ENCODE data around the gene GPRASP3. TPM values are rescaled to one million over a fixed set of nuclear protein-coding genes. Genes with fewer than 3 reads are reported as not detected.
"Not testable (repeated sequence)": the region's sequence is repeated elsewhere in the genome, so short reads cannot be mapped to it uniquely, and the experiment has no call there.

GPRASP3 gene
- polyA plus RNA-seq, 3 donors from 2014 or later: 0.16 to 0.81 TPM; not detected in 1

GRCh38 chrX:102715967-102716366, 4.6 kb upstream of the GPRASP3 start:
- H3K4me1 Mint-ChIP-seq: peaks cover 14 to 21% of the 10 kb centered on the region in 2 donors
- no peaks in the 10 kb centered on the region for H3K9me3 Mint-ChIP-seq
- DNase-seq: no peak
- no peak overlapping the region for H3K4me3 Mint-ChIP-seq
- no peaks in the 10 kb centered on the region for H3K36me3 Mint-ChIP-seq
- no peak overlapping the region for H3K27ac Mint-ChIP-seq
- peaks cover 0 to 12% (median 5%) of the 10 kb centered on the region in 3 donors for H3K27me3 Mint-ChIP-seq (ENCODE audit: low read depth in 3 of 3)

- not testable (repeated sequence) for H3K36me3 Mint-ChIP-seq; H3K9me3 Mint-ChIP-seq; DNase-seq; H3K27me3 Mint-ChIP-seq (ENCODE audit: low read depth in 3 of 3)
- Mint-ChIP-seq H3K27ac (peak overlapping the region in 2 of 6 donors; percentile 14 to 78), H3K4me3 (peak overlapping the region; percentile 88 to 98 (median 93)), H3K4me1 (peaks cover 16 to 17% of the 10 kb centered on the region in 2 donors)
These were observed 595 bp downstream of the GPRASP3 start for GRCh38 chrX:102721169-102721506.

- DNase-seq: no peak
- H3K27me3 Mint-ChIP-seq (ENCODE audit: low read depth in 3 of 3): peaks cover 3 to 4% (median 4%) of the 10 kb centered on the region in 3 donors
- no peaks in the 10 kb centered on the region for H3K36me3 Mint-ChIP-seq
- peaks cover 16 to 17% of the 10 kb centered on the region in 2 donors for H3K4me1 Mint-ChIP-seq
- H3K4me3 Mint-ChIP-seq: no peak overlapping the region
- no peak overlapping the region for H3K27ac Mint-ChIP-seq
- no peaks in the 10 kb centered on the region for H3K9me3 Mint-ChIP-seq
These were observed 2.9 kb downstream of the GPRASP3 start for GRCh38 chrX:102723456-102723855.

GRCh38 chrX:102727761-102728160, 7.2 kb downstream of the GPRASP3 start:
- Mint-ChIP-seq H3K4me3 (no peak overlapping the region), H3K9me3 (no peaks in the 10 kb centered on the region), H3K4me1 (no peaks in the 10 kb centered on the region), H3K27ac (no peak overlapping the region), H3K36me3 (no peaks in the 10 kb centered on the region), H3K27me3 (ENCODE audit: low read depth in 3 of 3) (peaks cover 1 to 7% (median 4%) of the 10 kb centered on the region in 3 donors)
- no peak for DNase-seq

GRCh38 chrX:102728646-102729045, 8.1 kb downstream of the GPRASP3 start:
- Mint-ChIP-seq H3K4me3 (no peak overlapping the region), H3K9me3 (no peaks in the 10 kb centered on the region), H3K27ac (no peak overlapping the region), H3K4me1 (no peaks in the 10 kb centered on the region), H3K27me3 (ENCODE audit: low read depth in 3 of 3) (peaks cover 1 to 7% (median 5%) of the 10 kb centered on the region in 3 donors), H3K36me3 (no peaks in the 10 kb centered on the region)
- no peak for DNase-seq

- H3K27ac Mint-ChIP-seq: no peak overlapping the region
These were observed 19.1 kb downstream of the GPRASP3 start for GRCh38 chrX:102739657-102740056.

GRCh38 chrX:102744307-102744706, 23.8 kb downstream of the GPRASP3 start:
- H3K4me3 Mint-ChIP-seq: peak overlapping the region in 1 of 5 donors; percentile 45
- DNase-seq: no peak
- H3K27me3 Mint-ChIP-seq (ENCODE audit: low read depth in 3 of 3): peaks cover 0 to 13% (median 3%) of the 10 kb centered on the region in 3 donors
- H3K4me1 Mint-ChIP-seq: no peaks in the 10 kb centered on the region
- no peak overlapping the region for H3K27ac Mint-ChIP-seq
- no peaks in the 10 kb centered on the region for H3K36me3 Mint-ChIP-seq
- no peaks in the 10 kb centered on the region for H3K9me3 Mint-ChIP-seq

More at GRCh38 chrX:102739657-102740056, 19.1 kb downstream of the GPRASP3 start:
- DNase-seq: no peak
- H3K27me3 Mint-ChIP-seq (ENCODE audit: low read depth in 3 of 3): peaks cover 0 to 5% (median 2%) of the 10 kb centered on the region in 3 donors
- no peaks in the 10 kb centered on the region for H3K9me3 Mint-ChIP-seq
- peaks cover 0 to 4% (median 0%) of the 10 kb centered on the region in 3 donors for H3K36me3 Mint-ChIP-seq
- H3K4me1 Mint-ChIP-seq: no peaks in the 10 kb centered on the region
- no peak overlapping the region for H3K4me3 Mint-ChIP-seq

- Mint-ChIP-seq H3K27me3 (ENCODE audit: low read depth in 3 of 3) (peaks cover 0 to 13% (median 3%) of the 10 kb centered on the region in 3 donors), H3K9me3 (no peaks in the 10 kb centered on the region), H3K27ac (no peak overlapping the region), H3K36me3 (no peaks in the 10 kb centered on the region), H3K4me3 (peak overlapping the region; percentile 42 to 89 (median 84)), H3K4me1 (no peaks in the 10 kb centered on the region)
- no peak for DNase-seq
These were observed 24.9 kb downstream of the GPRASP3 start for GRCh38 chrX:102745513-102745856.

GRCh38 chrX:102745857-102746584, 25.5 kb downstream of the GPRASP3 start:
- H3K9me3 Mint-ChIP-seq: no peaks in the 10 kb centered on the region
- H3K36me3 Mint-ChIP-seq: no peaks in the 10 kb centered on the region
- peak in 2 of 3 donors; percentile 4 to 17 for DNase-seq
- peak overlapping the region; percentile 80 to 89 (median 85) for H3K4me3 Mint-ChIP-seq
- H3K27me3 Mint-ChIP-seq (ENCODE audit: low read depth in 3 of 3): peaks cover 0 to 13% (median 3%) of the 10 kb centered on the region in 3 donors
- H3K27ac Mint-ChIP-seq: no peak overlapping the region
- H3K4me1 Mint-ChIP-seq: no peaks in the 10 kb centered on the region

- Mint-ChIP-seq H3K9me3 (no peaks in the 10 kb centered on the region), H3K27ac (no peak overlapping the region)
These were observed 44.7 kb downstream of the GPRASP3 start for GRCh38 chrX:102765217-102765616.

GRCh38 chrX:102765809-102766208, 45.3 kb downstream of the GPRASP3 start:
- Mint-ChIP-seq H3K27me3 (ENCODE audit: low read depth in 3 of 3) (peaks cover 4 to 14% (median 6%) of the 10 kb centered on the region in 3 donors), H3K27ac (no peak overlapping the region), H3K9me3 (no peaks in the 10 kb centered on the region), H3K36me3 (no peaks in the 10 kb centered on the region), H3K4me1 (peaks cover 9 to 19% of the 10 kb centered on the region in 2 donors), H3K4me3 (no peak overlapping the region)
- DNase-seq: no peak

More at GRCh38 chrX:102765217-102765616, 44.7 kb downstream of the GPRASP3 start:
- Mint-ChIP-seq H3K27me3 (ENCODE audit: low read depth in 3 of 3) (peaks cover 4 to 14% (median 6%) of the 10 kb centered on the region in 3 donors), H3K4me1 (peaks cover 9 to 16% of the 10 kb centered on the region in 2 donors), H3K36me3 (no peaks in the 10 kb centered on the region), H3K4me3 (no peak overlapping the region)
- no peak for DNase-seq

GRCh38 chrX:102767287-102767686, 46.7 kb downstream of the GPRASP3 start:
- Mint-ChIP-seq H3K27ac (peak overlapping the region in 2 of 6 donors; percentile 7 to 9), H3K4me3 (peak overlapping the region in 2 of 5 donors; percentile 4 to 24), H3K36me3 (no peaks in the 10 kb centered on the region), H3K27me3 (ENCODE audit: low read depth in 3 of 3) (peaks cover 4 to 11% (median 9%) of the 10 kb centered on the region in 3 donors), H3K4me1 (peaks cover 9 to 19% of the 10 kb centered on the region in 2 donors), H3K9me3 (no peaks in the 10 kb centered on the region)
- DNase-seq: no peak

- peak overlapping the region; percentile 93 to 99 (median 97) for H3K4me3 Mint-ChIP-seq
- H3K27me3 Mint-ChIP-seq (ENCODE audit: low read depth in 3 of 3): peaks cover 4 to 11% (median 9%) of the 10 kb centered on the region in 3 donors
- H3K9me3 Mint-ChIP-seq: no peaks in the 10 kb centered on the region
- peak overlapping the region; percentile 90 to 97 (median 94) for H3K27ac Mint-ChIP-seq
- H3K36me3 Mint-ChIP-seq: no peaks in the 10 kb centered on the region
- peak; percentile 70 to 78 (median 73) for DNase-seq
- peaks cover 9 to 19% of the 10 kb centered on the region in 2 donors for H3K4me1 Mint-ChIP-seq
These were observed 48.6 kb downstream of the GPRASP3 start for GRCh38 chrX:102768987-102769761.
